ENCODE data around the gene NPTX1. TPM values are rescaled to one million over a fixed set of nuclear protein-coding genes. Genes with fewer than 3 reads are reported as not detected.
A peak's percentile ranks its signal among the peaks of the same experiment; 100 is the strongest.

NPTX1 gene
- total and polyA plus RNA-seq, 2 of the 13 experiments (the other 11 are each of a cell fraction or from before 2014, with no cell fraction given), result 0.01 TPM; not detected in 1

DNA sequence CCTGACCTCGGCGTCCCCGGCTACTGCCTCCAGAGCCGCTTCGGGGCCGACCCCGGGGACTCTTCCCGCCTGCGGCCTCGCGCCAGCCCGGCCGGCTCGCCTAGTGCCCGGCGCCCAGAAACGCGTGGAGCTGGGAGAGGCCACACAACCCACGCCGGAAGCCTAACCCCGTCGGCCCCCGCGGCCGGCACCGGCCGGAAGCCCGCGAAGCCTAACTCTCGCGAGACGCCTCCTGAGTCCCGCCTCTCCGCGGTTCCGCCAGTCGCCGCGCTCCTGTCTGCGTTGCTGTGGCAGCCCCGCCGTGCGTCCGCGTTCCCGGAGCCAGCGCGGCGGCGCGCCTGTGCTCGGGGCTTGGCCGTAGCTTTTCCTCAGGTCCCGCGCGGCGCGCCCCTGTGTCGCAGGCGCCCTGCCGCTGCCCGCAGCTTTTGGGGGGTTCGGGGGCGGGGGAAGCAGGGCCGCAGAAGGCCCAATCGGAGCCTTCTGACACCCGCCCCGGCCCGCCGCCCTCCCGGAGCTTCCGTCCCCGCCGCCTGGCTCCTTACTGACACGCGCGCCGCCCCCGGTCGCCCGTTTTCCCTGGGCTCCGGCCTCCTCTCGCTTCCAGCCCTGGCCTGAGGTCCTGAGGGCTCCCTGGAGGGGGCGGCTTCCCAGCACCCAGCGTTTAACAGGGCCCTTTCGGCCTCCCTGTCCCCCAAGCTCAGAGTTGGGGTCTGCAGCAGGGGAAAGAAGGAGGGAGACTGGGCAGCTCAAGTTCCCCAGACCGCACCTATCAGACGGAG, 21.7 kb downstream of the NPTX1 start (continued):
- TF ChIP-seq, protein P1, sequence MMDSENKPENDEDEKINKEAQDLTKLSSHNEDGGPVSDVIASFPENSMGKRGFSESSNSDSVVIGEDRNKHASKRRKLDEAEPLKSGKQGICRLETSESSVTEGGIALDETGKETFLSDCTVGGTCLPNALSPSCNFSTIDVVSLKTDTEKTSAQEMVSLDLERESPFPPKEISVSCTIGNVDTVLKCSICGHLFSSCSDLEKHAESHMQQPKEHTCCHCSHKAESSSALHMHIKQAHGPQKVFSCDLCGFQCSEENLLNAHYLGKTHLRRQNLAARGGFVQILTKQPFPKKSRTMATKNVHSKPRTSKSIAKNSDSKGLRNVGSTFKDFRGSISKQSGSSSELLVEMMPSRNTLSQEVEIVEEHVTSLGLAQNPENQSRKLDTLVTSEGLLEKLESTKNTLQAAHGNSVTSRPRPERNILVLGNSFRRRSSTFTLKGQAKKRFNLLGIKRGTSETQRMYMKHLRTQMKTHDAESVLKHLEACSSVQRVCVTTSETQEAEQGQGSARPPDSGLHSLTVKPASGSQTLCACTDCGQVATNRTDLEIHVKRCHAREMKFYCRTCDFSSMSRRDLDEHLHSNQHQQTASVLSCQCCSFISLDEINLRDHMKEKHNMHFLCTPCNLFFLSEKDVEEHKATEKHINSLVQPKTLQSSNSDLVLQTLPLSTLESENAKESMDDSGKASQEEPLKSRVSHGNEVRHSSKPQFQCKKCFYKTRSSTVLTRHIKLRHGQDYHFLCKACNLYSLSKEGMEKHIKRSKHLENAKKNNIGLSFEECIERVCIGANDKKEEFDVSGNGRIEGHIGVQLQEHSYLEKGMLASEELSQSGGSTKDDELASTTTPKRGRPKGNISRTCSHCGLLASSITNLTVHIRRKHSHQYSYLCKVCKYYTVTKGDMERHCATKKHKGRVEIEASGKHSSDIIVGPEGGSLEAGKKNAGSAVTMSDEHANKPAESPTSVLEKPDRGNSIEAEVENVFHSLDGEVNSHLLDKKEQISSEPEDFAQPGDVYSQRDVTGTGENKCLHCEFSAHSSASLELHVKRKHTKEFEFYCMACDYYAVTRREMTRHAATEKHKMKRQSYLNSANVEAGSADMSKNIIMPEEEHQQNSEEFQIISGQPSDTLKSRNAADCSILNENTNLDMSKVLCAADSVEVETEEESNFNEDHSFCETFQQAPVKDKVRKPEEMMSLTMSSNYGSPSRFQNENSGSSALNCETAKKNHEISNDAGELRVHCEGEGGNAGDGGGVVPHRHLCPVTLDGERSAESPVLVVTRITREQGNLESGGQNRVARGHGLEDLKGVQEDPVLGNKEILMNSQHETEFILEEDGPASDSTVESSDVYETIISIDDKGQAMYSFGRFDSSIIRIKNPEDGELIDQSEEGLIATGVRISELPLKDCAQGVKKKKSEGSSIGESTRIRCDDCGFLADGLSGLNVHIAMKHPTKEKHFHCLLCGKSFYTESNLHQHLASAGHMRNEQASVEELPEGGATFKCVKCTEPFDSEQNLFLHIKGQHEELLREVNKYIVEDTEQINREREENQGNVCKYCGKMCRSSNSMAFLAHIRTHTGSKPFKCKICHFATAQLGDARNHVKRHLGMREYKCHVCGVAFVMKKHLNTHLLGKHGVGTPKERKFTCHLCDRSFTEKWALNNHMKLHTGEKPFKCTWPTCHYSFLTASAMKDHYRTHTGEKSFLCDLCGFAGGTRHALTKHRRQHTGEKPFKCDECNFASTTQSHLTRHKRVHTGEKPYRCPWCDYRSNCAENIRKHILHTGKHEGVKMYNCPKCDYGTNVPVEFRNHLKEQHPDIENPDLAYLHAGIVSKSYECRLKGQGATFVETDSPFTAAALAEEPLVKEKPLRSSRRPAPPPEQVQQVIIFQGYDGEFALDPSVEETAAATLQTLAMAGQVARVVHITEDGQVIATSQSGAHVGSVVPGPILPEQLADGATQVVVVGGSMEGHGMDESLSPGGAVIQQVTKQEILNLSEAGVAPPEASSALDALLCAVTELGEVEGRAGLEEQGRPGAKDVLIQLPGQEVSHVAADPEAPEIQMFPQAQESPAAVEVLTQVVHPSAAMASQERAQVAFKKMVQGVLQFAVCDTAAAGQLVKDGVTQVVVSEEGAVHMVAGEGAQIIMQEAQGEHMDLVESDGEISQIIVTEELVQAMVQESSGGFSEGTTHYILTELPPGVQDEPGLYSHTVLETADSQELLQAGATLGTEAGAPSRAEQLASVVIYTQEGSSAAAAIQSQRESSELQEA (CRISPR knock-in tag; IDR thresholded peaks at IDR 0.05; ENCODE audit: not compliant biosample characterization), result peak; percentile 87
- no peak for TF ChIP-seq ZNF296 (CRISPR knock-in tag; conservative IDR thresholded peaks at IDR 0.05)
- peak; percentile 46; the same call in 1 of the 2 replicates for TF ChIP-seq ZNF331 (CRISPR knock-in tag; IDR thresholded peaks at IDR 0.05)
- TF ChIP-seq RORA (CRISPR knock-in tag; IDR thresholded peaks at IDR 0.05), result no peak
- TF ChIP-seq ZNF572 (CRISPR knock-in tag; IDR thresholded peaks at IDR 0.05), result peak; percentile 91; the same call in 1 of the 2 replicates
- TF ChIP-seq FOXK1 (CRISPR knock-in tag; IDR thresholded peaks at IDR 0.05; ENCODE audit: borderline replicate concordance, low read depth), result peak; percentile 71
- TF ChIP-seq, protein P2, sequence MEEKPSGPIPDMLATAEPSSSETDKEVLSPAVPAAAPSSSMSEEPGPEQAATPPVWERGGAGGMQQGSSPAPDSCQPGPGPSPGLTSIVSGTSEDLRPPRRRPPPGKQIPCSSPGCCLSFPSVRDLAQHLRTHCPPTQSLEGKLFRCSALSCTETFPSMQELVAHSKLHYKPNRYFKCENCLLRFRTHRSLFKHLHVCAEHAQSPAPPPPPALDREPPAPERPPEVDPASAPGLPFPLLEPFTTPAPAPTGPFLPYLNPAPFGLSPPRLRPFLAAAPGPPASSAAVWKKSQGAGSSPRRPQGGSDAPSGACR (CRISPR knock-in tag; IDR thresholded peaks at IDR 0.05), result no peak; the same call in none of the 2 replicates
- TF ChIP-seq, protein P3, sequence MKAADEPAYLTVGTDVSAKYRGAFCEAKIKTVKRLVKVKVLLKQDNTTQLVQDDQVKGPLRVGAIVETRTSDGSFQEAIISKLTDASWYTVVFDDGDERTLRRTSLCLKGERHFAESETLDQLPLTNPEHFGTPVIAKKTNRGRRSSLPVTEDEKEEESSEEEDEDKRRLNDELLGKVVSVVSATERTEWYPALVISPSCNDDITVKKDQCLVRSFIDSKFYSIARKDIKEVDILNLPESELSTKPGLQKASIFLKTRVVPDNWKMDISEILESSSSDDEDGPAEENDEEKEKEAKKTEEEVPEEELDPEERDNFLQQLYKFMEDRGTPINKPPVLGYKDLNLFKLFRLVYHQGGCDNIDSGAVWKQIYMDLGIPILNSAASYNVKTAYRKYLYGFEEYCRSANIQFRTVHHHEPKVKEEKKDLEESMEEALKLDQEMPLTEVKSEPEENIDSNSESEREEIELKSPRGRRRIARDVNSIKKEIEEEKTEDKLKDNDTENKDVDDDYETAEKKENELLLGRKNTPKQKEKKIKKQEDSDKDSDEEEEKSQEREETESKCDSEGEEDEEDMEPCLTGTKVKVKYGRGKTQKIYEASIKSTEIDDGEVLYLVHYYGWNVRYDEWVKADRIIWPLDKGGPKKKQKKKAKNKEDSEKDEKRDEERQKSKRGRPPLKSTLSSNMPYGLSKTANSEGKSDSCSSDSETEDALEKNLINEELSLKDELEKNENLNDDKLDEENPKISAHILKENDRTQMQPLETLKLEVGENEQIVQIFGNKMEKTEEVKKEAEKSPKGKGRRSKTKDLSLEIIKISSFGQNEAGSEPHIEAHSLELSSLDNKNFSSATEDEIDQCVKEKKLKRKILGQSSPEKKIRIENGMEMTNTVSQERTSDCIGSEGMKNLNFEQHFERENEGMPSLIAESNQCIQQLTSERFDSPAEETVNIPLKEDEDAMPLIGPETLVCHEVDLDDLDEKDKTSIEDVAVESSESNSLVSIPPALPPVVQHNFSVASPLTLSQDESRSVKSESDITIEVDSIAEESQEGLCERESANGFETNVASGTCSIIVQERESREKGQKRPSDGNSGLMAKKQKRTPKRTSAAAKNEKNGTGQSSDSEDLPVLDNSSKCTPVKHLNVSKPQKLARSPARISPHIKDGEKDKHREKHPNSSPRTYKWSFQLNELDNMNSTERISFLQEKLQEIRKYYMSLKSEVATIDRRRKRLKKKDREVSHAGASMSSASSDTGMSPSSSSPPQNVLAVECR (CRISPR knock-in tag; IDR thresholded peaks at IDR 0.05; ENCODE audit: borderline replicate concordance), result peak; percentile 87
- TF ChIP-seq HNRNPH1 (optimal IDR thresholded peaks at IDR 0.05; ENCODE audit: low read depth, low read length), result no peak
- TF ChIP-seq, protein P4, sequence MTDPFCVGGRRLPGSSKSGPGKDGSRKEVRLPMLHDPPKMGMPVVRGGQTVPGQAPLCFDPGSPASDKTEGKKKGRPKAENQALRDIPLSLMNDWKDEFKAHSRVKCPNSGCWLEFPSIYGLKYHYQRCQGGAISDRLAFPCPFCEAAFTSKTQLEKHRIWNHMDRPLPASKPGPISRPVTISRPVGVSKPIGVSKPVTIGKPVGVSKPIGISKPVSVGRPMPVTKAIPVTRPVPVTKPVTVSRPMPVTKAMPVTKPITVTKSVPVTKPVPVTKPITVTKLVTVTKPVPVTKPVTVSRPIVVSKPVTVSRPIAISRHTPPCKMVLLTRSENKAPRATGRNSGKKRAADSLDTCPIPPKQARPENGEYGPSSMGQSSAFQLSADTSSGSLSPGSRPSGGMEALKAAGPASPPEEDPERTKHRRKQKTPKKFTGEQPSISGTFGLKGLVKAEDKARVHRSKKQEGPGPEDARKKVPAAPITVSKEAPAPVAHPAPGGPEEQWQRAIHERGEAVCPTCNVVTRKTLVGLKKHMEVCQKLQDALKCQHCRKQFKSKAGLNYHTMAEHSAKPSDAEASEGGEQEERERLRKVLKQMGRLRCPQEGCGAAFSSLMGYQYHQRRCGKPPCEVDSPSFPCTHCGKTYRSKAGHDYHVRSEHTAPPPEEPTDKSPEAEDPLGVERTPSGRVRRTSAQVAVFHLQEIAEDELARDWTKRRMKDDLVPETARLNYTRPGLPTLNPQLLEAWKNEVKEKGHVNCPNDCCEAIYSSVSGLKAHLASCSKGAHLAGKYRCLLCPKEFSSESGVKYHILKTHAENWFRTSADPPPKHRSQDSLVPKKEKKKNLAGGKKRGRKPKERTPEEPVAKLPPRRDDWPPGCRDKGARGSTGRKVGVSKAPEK (CRISPR knock-in tag; IDR thresholded peaks at IDR 0.05; ENCODE audit: borderline replicate concordance), result no peak
